ENCODE data around the gene NINJ2.

NINJ2 gene

GRCh38 chr12:625998-626397 is 37.2 kb downstream of the NINJ2 start:
- TF ChIP-seq CTCF (conservative IDR thresholded peaks at IDR 0.05) = no peak

GRCh38 chr12:623865-624372 is 39.3 kb downstream of the NINJ2 start:
- TF ChIP-seq CTCF (conservative IDR thresholded peaks at IDR 0.05) = no peak
- H3K27ac ChIP-seq = no peak overlapping the region

More at GRCh38 chr12:625998-626397, 37.2 kb downstream of the NINJ2 start:
- no peak overlapping the region for H3K27ac ChIP-seq

- no peak overlapping the region for H3K27ac ChIP-seq
- no peak for TF ChIP-seq CTCF (conservative IDR thresholded peaks at IDR 0.05)
Observed at GRCh38 chr12:623172-623864, 39.9 kb downstream of the NINJ2 start.

GRCh38 chr12:622416-622815 is 40.8 kb downstream of the NINJ2 start:
- no peak overlapping the region for H3K27ac ChIP-seq
- TF ChIP-seq CTCF (conservative IDR thresholded peaks at IDR 0.05) = no peak

GRCh38 chr12:619346-619745 is 43.9 kb downstream of the NINJ2 start:
- no peak for TF ChIP-seq CTCF (conservative IDR thresholded peaks at IDR 0.05)
- no peak overlapping the region for H3K27ac ChIP-seq

- no peak for TF ChIP-seq CTCF (conservative IDR thresholded peaks at IDR 0.05)
- H3K27ac ChIP-seq = no peak overlapping the region
Observed at GRCh38 chr12:618605-619004, 44.6 kb downstream of the NINJ2 start.

GRCh38 chr12:617304-617915 is 45.8 kb downstream of the NINJ2 start:
- no peak overlapping the region for H3K27ac ChIP-seq
- no peak for TF ChIP-seq CTCF (conservative IDR thresholded peaks at IDR 0.05)

All from VCaP (cell line).